HG03354 (cell line): ENCODE results near the gene HPCAL4.

Source experiments
- ATAC-seq: cut with Tn5 transposase; IDR thresholded peaks from one replicate; pipeline ENCODE4 v1.9.1; 2021; ENCODE audit warnings: mild to moderate bottlenecking; ENCODE audit not compliant: unreplicated experiment, poor library complexity, severe bottlenecking

The HPCAL4 gene

GRCh38 chr1:39680751-39681150 lies 10.5 kb downstream of the HPCAL4 start:
- no peak for ATAC-seq

DNA sequence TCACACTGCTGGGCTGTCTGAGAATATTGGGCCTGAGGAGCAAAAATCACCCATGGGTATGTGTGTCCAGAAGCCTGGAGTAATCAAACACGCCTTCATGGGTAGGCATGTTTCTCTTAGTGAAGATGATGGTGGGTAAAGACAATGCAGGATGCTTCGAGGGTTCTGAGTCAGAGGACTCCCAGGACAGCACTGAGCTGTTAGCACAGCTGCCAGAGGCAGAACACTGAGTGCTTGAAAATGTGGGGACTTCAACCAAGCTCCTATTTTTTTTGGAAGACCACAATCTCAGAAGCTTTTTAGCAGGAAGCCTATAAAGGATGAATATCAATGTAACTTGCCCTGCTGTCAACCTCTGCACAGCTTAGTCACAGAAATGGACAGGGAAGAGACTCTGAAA lies 11.4 kb downstream of the HPCAL4 start:
- no peak for ATAC-seq

DNA sequence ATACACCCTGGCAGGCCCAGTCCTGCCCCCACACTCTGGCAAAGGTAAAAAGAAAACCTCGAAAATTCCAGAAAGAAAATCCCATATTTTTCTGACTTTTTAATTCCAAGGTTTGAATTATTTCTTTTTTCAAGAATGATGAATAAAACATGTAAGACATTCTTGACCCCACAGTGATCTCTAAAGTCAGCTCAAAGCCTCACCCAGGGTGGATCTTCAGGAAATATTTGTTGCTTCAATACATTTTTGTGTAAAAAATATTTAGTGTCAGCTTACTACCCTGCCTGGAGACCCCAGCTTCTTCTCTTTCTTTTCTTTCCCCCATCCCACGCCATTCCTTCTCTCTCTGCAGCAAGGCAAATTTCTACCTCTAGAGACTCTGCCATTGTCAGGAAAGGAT lies 12.3 kb downstream of the HPCAL4 start:
- ATAC-seq: no peak

- no peak for ATAC-seq
Observed at GRCh38 chr1:39677645-39678044, 13.6 kb downstream of the HPCAL4 start.

- no peak for ATAC-seq
Observed at GRCh38 chr1:39676948-39677548, 14.2 kb downstream of the HPCAL4 start.

DNA sequence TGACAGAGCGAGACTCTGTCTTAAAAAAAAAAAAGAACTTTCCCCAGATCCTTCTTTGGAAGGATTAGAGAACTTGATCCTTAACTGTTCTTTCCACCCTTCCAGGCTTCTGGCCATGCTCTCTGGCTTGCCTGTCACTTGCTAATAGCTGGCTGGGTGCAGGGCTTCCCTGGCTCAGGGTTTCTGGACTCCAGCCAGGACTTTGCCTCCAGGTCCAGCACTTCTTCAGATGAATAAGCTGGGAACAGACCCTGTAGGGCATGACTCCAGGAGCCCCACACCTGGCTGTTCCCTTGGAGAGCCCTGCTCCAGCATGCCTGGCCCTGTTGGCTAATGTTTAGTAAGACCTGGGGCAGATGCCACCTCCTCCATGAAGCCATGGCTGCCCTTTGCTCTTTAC lies 16.0 kb downstream of the HPCAL4 start:
- ATAC-seq: no peak

- no peak for ATAC-seq
Observed at GRCh38 chr1:39673215-39673614, 18.0 kb downstream of the HPCAL4 start.

DNA sequence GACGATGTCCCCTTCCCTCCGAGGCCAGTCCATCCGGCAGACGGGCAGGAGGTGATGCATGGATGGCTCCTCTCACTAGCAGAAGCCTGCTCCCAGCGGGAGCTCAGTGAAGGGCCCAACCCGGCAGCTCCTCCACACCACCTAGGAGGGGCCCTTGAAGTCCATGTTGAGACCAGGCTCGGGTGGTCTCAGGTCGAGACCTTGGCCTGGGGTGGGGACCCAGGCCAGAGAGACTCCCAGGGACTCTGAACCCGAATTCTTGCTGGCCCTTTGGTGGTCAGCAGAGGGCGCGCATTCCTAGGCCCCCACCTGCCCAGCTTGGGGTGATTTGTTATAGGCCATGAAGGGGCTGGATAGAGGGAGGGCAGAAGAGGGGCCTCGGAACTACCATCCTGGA lies 18.7 kb downstream of the HPCAL4 start:
- no peak for ATAC-seq

DNA sequence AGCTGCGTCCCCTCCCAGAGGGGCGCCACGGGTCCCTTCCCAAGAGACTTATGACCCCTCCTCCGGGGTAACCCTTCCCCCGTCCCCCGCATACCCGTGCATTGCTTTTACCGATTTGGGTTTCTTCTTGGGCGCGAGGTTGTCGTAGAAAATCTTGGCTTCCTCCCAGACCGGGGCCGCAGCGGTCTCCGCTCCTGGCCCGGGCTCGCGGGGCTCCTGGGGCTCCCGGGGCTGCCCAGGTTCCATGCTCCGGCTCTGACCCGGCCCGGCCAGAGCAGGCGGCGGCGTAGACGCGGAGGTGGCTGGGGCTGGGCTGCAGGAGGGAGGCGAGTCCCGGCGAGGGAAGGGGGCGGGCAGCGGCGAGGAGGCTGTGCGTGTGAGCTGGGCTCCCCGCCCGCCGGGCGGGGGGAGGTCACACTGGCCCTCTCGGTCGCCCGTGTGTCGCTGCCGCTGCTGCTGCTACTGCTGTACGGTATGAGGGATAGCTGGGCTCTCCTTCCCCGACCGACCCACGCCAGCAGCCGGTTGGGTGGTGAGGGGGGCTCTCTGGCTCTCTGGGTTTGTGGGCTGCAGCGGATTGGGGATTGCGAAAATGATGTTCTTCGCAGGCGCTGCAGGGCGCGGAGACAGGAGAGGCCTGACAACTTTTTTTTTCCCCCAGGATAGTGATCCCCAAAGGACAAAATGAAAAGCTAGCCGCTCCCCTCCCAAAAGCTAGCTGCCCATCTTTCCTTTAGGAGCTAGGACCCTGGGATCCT lies 19.3 kb downstream of the HPCAL4 start, which contains the start of gene NT5C1A:
NT5C1A (minus strand) TSS at position 315 of the 758 bp plus-strand sequence; CDS start at position 246, 69 bp downstream.
- ATAC-seq: no peak

GRCh38 chr1:39671433-39671792 lies 19.8 kb downstream of the HPCAL4 start:
- no peak for ATAC-seq

GRCh38 chr1:39670689-39671088 lies 20.5 kb downstream of the HPCAL4 start:
- ATAC-seq: no peak

DNA sequence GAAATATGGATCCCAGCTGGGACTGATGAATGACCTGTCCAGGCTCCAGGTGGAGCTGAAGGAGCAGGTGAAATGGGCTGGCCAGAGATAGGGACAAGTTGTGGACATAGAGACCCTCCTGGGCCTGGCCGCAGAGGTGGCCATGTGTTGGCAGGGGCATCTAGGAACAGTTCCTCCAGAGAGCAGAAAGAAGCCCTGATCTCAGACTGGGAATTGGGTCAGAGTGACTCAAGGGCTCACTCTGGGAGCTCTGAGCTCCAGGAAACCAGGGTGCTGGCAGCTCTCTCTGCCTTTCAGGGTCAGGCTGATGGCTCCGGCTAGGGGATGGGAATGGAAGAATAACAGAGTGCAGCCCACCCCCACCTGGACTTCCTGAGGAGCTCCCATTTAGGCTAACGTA lies 22.3 kb downstream of the HPCAL4 start:
- ATAC-seq: no peak

GRCh38 chr1:39668111-39668510 lies 23.1 kb downstream of the HPCAL4 start:
- no peak for ATAC-seq

DNA sequence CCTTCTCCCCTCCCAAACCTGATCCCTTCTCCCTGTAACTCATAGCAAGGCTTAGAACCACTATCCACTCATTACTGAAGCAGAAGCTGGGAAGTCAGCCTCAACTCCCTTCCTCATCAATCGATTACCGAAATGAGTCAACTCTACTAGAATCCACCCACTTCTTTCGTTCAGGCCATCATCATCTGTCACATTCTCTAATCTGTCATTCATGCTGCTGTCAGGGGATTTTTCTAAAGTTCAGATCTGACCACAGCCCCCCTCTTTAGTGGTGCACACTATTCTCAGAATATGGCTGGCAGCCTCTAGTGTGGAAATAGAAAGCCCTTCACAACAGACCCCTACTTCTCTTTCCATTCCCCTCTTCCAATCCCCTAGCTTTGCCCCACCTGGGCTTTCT lies 24.5 kb downstream of the HPCAL4 start:
- peak; percentile 84 for ATAC-seq

- ATAC-seq: no peak
Observed at GRCh38 chr1:39663559-39663958, 27.7 kb downstream of the HPCAL4 start.

DNA sequence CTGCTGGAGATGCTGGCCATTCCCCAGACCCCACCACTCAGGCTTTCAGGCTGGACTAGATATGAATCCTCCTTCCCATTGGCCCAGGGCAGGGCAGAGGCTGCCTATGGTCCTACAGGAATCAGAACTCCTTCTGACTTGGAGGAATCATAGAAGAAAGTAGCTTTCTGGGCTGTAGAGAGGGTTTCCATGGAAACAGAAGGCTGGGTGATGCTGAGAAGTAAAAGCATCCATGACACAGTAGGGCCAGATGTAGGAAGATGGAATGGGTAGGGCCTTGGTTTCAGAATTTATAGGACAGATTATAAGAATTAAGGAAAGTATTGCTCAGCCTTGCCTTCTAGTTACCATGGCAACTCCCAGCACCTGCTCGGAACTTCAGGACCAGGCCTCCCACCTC lies 28.4 kb downstream of the HPCAL4 start:
- no peak for ATAC-seq

DNA sequence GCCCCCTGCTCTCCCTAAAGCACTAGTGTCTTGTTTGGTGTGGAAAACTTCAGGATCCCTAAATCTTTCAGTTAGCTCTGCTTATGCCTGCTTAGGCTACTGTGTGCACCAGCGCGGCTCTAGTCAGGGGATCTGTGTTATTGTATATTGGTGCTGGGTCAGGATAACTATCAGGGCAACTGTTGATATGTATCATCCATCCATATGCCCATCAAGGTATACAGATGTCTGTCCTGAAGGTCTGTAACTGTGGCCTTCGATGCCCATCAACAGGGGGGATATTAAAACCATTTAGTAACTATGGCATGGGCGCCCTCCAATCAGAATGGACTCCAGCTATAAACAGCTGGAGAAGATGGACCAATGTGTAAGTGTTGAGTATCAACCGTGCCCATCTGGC lies 31.7 kb downstream of the HPCAL4 start:
- no peak for ATAC-seq

DNA sequence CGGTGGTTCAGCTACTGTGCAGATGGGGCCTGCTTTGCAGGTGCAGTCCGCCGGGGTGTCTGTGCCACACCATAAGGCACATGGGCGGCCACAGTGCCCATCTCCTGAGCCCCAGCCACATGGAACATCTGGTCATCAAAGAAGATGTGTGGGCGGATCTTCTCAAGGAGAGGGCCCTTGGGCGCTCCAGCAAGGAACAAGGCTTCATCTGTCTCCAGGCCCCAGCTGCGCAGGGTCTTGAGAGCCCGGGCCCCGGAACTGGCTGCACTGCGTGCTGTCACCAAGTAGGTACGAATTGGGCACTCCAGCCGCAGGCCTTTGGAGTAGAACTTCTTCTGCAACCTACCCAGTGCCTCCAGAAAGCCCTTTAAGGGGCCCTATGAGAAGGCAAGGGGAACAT lies 32.1 kb downstream of the HPCAL4 start:
- ATAC-seq: no peak

- ATAC-seq: no peak
Observed at GRCh38 chr1:39657923-39658485, 33.2 kb downstream of the HPCAL4 start.

DNA sequence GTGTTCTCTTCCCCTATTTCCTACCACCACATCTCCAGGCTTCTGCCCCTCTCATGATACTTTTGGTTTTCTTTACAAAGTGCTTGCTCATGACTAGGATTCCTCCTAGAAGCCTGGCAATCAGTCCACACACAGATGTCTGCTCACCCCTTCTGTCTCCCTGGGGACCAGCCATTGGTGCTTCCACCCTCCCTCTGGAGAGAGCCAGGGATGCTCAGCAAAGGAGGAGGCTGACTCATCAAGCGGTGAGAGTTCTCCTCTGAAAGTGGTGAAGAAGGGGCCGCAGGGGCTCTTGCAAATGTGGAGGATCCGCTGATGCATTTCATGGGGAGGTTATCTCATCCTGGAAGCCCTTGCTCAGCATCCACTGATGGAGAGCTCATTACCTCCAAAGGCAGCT lies 33.8 kb downstream of the HPCAL4 start:
- ATAC-seq: no peak

DNA sequence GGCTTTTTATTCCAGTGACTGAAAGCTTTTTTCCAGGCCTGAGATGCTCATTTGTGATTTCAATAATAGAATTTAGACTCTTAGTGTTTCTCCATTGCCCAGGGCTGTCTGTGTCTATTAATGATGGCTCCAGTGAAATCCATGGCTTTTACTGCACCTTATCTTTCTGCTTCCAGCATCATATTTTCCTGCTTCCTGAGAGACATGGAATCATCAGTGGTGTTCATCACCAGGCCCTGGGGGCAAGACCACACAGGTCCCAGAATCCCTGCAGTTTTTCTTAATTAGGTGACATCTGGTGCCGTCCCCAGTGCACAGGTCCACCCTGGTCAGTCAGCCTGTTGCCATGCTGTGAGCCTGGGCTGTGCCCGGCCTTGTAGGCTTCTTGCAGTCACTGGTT lies 34.8 kb downstream of the HPCAL4 start:
- ATAC-seq: no peak
